Thyroid gland (tissue), 4 donors: ENCODE data around the gene KCNQ1.

Experiments used
- POLR2A ChIP-seq, 2 donors: fragments of 450-650 bp; IDR thresholded peaks; one replicate each; pipeline ENCODE4 v1.6.1; 2017; ENCODE audit warnings: antibody characterized with exemption in 2 of 2, mild to moderate bottlenecking in 2 of 2, moderate library complexity in 1 of 2
- TF ChIP-seq, protein P1 (sequence below), 6 experiments: fragments of 200-600 bp in 3 of 6; fragments of 450-650 bp in 3 of 6; sonication (generic) in 3 of 6; IDR thresholded peaks; one replicate each; pipeline ENCODE4 v1.5.1; 2016 to 2019; ENCODE audit warnings: antibody characterized with exemption in 6 of 6, mild to moderate bottlenecking in 2 of 6, inconsistent platforms in 1 of 6, moderate library complexity in 1 of 6

DNA sequence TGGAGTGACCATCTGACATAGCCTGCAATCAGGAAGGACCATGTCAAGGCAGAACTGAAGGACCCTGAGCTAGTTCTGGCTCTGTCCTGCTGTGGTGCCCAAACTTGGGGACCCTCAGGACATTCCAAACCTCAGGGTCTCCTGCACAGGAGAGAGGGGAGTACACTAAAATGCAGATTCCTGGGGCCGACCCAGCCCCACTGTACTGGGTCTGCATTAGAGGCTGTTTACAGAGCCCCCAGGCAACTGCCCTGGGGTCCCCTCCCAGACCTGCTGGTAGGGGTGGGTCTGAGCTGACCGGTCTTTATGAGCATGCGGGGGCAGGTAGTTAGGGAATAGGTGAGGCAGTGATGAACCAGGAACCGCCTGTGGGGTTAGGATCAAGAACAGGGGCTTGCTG, 7.3 kb upstream of the KCNQ1 start:
- TF ChIP-seq, protein P1, sequence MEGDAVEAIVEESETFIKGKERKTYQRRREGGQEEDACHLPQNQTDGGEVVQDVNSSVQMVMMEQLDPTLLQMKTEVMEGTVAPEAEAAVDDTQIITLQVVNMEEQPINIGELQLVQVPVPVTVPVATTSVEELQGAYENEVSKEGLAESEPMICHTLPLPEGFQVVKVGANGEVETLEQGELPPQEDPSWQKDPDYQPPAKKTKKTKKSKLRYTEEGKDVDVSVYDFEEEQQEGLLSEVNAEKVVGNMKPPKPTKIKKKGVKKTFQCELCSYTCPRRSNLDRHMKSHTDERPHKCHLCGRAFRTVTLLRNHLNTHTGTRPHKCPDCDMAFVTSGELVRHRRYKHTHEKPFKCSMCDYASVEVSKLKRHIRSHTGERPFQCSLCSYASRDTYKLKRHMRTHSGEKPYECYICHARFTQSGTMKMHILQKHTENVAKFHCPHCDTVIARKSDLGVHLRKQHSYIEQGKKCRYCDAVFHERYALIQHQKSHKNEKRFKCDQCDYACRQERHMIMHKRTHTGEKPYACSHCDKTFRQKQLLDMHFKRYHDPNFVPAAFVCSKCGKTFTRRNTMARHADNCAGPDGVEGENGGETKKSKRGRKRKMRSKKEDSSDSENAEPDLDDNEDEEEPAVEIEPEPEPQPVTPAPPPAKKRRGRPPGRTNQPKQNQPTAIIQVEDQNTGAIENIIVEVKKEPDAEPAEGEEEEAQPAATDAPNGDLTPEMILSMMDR (IDR thresholded peaks at IDR 0.05), result no peak
- TF ChIP-seq POLR2A (IDR thresholded peaks at IDR 0.05), result no peak
